CMK (cell line): ENCODE measurements around the gene GBX2.

Experiments used
- DNase-seq: peaks from one replicate; pipeline ENCODE4 v3.0.0-alpha.2; 2010; ENCODE audit warnings: low read depth

The GBX2 gene

DNA sequence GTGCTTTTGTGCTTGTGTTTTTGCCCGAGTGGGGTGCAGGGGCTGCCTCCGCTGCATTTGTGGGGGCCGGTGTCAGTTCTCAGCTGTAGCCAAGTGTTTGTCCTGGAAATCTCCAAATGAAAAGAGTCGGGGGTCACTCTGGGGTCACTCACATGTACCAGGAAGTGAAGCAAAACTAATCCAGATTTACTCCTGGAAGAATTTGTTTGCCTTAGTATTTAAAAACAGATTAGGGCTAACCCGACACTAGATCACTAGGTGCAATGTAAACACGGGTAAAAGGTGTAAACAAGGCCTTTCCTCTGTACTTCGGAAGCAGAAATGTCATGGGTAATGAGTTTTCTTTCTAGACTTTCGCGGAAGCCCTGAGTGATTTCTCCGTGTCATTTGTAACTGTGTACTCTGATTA lies 50.3 kb downstream of the GBX2 start:
- no peak for DNase-seq

DNA sequence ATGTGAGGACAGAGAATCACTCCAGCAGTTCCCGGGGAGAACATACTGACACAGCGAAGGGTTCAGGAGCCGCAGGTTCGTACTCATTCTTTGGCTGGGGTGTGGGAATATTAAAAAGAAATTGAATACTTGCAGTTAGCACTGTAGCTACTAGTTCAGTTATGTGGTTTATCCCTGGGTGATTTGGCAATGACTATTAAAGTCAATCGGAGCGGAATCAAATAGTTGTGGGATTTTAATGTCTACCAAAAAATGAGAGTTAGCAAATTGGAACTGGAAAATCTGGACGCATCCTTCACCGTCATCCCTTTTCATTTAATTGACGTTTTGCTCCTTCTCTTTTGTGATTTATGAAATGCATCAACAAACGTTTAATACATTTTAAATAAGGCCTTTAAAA lies 50.8 kb downstream of the GBX2 start:
- DNase-seq, result no peak
